NK-92 treated with Interleukin-12 subunit alpha and Interleukin-12 subunit beta, amount 100 ng/mL, for 24 hours (cell line): ENCODE measurements around the gene EDEM3.

Experiments
- DNase-seq: peaks from one replicate; lab custom pipeline; 2025; lab: John Stamatoyannopoulos, UW

EDEM3 gene

GRCh38 chr1:184665360-184665759, 89.3 kb downstream of the EDEM3 start:
- no peak for DNase-seq

GRCh38 chr1:184664661-184665060, 90.0 kb downstream of the EDEM3 start:
- no peak for DNase-seq

- DNase-seq, result no peak
These were observed 90.5 kb downstream of the EDEM3 start for GRCh38 chr1:184664042-184664660.

GRCh38 chr1:184661801-184662200, 92.9 kb downstream of the EDEM3 start:
- no peak for DNase-seq

- no peak for DNase-seq
These were observed 94.0 kb downstream of the EDEM3 start for GRCh38 chr1:184660462-184661191.

GRCh38 chr1:184658055-184658454, 96.6 kb downstream of the EDEM3 start:
- no peak for DNase-seq

GRCh38 chr1:184656221-184656620, 98.4 kb downstream of the EDEM3 start:
- no peak for DNase-seq

GRCh38 chr1:184655185-184655584, 99.5 kb downstream of the EDEM3 start:
- DNase-seq, result no peak

GRCh38 chr1:184650177-184650866, 104.3 kb downstream of the EDEM3 start:
- no peak for DNase-seq

- no peak for DNase-seq
These were observed 105.2 kb downstream of the EDEM3 start for GRCh38 chr1:184649451-184649888.

GRCh38 chr1:184648856-184649201, 105.8 kb downstream of the EDEM3 start:
- no peak for DNase-seq

GRCh38 chr1:184648160-184648855, 106.3 kb downstream of the EDEM3 start:
- no peak for DNase-seq

- no peak for DNase-seq
These were observed 107.2 kb downstream of the EDEM3 start for GRCh38 chr1:184647471-184647870.

- DNase-seq, result no peak
These were observed 107.8 kb downstream of the EDEM3 start for GRCh38 chr1:184646824-184647223.

GRCh38 chr1:184646178-184646701, 108.4 kb downstream of the EDEM3 start:
- no peak for DNase-seq

GRCh38 chr1:184644771-184645170, 109.9 kb downstream of the EDEM3 start:
- no peak for DNase-seq

- no peak for DNase-seq
These were observed 111.0 kb downstream of the EDEM3 start for GRCh38 chr1:184643661-184644060.

- DNase-seq, result no peak
These were observed 112.8 kb downstream of the EDEM3 start for GRCh38 chr1:184641894-184642293.

GRCh38 chr1:184640505-184640904, 114.2 kb downstream of the EDEM3 start:
- DNase-seq, result no peak
